SH-SY5Y (cell line): Measurements from ENCODE around the gene NPBWR2.

Experiments
- GATA2 ChIP-seq: IDR thresholded peaks from 2 replicates; pipeline ENCODE4 v1.6.1; 2011; ENCODE audit warnings: mild to moderate bottlenecking, low read depth, low read length
- GATA3 ChIP-seq: IDR thresholded peaks from 2 replicates; pipeline ENCODE4 v1.6.1; 2011; ENCODE audit warnings: low read depth, mild to moderate bottlenecking, low read length, moderate library complexity

- TF ChIP-seq GATA2 (no peak), GATA3 (no peak)
These were observed 532 bp upstream of the NPBWR2 start for GRCh38 chr20:64107736-64108457.
